Neutrophil (primary cell): ENCODE results near the gene AADACL4.

Experiments
- H3K27ac ChIP-seq: fragments of 200-600 bp; sonication (generic); 2 replicates; pipeline ENCODE4 v1.5.1; 2016; ENCODE audit warnings: mild to moderate bottlenecking, moderate library complexity
- H3K27me3 ChIP-seq: fragments of 200-600 bp; sonication (generic); 2 replicates; pipeline ENCODE4 v1.6.0; 2016; ENCODE audit warnings: mild to moderate bottlenecking
- H3K36me3 ChIP-seq: fragments of 200-600 bp; sonication (generic); 2 replicates; pipeline ENCODE4 v1.5.1; 2017
- H3K4me1 ChIP-seq, 2 experiments: fragments of 200-600 bp in 1 of 2; sonication (generic) in 1 of 2; 1 replicate in 1 of 2; 2 replicates in 1 of 2; pipeline versions ENCODE4 v1.5.1 to v1.6.1; 2013 to 2016; ENCODE audit warnings: low read depth in 1 of 2, low read length in 1 of 2, mild to moderate bottlenecking in 1 of 2, moderate library complexity in 1 of 2; ENCODE audit not compliant: control insufficient read depth in 1 of 2, insufficient read depth in 1 of 2
- H3K4me3 ChIP-seq, 2 experiments: fragments of 200-600 bp in 1 of 2; sonication (generic) in 1 of 2; 1 replicate in 1 of 2; 2 replicates in 1 of 2; pipeline ENCODE4 v1.5.1; 2013 to 2016; ENCODE audit warnings: low read depth in 1 of 2, low read length in 1 of 2, mild to moderate bottlenecking in 1 of 2, moderate library complexity in 1 of 2
- H3K9me3 ChIP-seq: fragments of 200-600 bp; sonication (generic); 2 replicates; pipeline ENCODE4 v1.5.1; 2016
- TF ChIP-seq, protein P1 (sequence below): fragments of 200-600 bp; sonication (generic); IDR thresholded peaks from 2 replicates; pipeline ENCODE4 v1.5.1; 2016; ENCODE audit warnings: antibody characterized with exemption

AADACL4 gene

DNA sequence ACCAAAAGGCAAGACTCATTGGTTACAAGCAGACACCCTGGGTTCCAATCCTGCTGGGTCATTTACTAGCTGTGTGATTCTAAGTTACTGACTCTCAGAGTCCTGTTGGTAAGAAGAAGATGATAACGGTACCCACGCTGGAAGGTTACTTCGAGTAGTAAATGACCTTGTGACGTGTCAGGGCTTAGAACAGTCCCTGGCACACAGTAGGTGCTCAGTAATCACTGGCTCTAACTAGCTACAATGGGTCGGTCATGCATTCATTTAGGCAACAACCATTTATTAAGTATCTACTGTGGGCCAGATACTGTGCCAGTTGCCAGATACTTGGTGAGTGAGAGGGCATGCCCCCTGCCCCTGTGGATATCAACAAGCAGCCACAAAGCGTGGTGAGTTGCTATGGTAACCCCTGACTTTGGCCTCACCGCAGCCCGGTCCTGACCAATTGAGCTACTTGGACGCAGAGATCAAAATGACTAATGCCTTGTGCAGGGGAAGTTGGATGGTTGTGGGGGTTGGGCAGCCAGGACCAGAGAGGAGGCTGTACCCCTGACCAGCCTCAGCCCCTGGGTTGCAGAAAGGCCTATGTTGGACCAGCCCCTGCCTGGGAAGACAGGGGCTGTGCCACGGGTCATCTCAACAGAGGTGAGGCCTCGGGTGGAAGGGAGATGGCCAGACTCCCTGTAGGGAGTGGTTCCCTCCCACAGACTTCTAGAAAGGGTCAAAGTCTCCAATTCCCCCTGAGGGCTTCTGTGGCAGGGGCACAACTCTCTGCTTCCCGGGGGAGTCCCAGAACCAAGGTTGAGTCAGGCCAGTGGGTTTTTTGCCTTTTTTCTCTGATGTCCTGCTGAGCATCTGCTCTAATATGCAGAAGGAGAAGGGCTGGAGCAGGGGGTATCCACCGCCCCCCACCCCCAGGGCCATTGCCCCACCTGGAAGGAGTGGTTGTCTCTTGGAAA is 41.9 kb upstream of the AADACL4 start:
- Histone ChIP-seq H3K4me3 (no peak overlapping the region), H3K4me1 (peaks cover 0 to 3% of the 10 kb centered on the region in 2 experiments), H3K27ac (no peak overlapping the region), H3K27me3 (peaks cover 38% of the 10 kb centered on the region), H3K36me3 (no peaks in the 10 kb centered on the region), H3K9me3 (no peaks in the 10 kb centered on the region)
- TF ChIP-seq, protein P1, sequence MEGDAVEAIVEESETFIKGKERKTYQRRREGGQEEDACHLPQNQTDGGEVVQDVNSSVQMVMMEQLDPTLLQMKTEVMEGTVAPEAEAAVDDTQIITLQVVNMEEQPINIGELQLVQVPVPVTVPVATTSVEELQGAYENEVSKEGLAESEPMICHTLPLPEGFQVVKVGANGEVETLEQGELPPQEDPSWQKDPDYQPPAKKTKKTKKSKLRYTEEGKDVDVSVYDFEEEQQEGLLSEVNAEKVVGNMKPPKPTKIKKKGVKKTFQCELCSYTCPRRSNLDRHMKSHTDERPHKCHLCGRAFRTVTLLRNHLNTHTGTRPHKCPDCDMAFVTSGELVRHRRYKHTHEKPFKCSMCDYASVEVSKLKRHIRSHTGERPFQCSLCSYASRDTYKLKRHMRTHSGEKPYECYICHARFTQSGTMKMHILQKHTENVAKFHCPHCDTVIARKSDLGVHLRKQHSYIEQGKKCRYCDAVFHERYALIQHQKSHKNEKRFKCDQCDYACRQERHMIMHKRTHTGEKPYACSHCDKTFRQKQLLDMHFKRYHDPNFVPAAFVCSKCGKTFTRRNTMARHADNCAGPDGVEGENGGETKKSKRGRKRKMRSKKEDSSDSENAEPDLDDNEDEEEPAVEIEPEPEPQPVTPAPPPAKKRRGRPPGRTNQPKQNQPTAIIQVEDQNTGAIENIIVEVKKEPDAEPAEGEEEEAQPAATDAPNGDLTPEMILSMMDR: no peak

DNA sequence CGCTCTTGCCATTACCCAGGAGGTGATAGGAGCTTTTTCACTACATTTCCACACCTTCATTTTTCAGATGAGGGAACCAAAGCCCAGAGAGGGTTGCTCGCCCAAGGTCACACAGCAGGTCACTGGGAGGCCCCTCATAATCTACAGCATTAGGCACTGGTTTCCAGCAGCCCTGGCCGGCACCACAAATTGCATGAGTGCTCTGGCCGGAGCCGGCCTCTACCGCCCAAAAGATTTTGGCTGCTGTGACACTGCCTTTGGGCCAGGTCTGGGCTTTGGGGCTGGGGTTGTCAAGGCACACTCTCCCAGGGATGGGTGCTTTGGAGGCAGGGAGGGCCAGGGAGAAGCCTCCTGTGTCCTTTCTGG is 41.2 kb upstream of the AADACL4 start:
- TF ChIP-seq, protein P1: no peak
- Histone ChIP-seq H3K27ac (no peak overlapping the region), H3K36me3 (no peaks in the 10 kb centered on the region), H3K27me3 (peaks cover 31% of the 10 kb centered on the region), H3K4me1 (peaks cover 0 to 3% of the 10 kb centered on the region in 2 experiments), H3K9me3 (no peaks in the 10 kb centered on the region), H3K4me3 (no peak overlapping the region)

DNA sequence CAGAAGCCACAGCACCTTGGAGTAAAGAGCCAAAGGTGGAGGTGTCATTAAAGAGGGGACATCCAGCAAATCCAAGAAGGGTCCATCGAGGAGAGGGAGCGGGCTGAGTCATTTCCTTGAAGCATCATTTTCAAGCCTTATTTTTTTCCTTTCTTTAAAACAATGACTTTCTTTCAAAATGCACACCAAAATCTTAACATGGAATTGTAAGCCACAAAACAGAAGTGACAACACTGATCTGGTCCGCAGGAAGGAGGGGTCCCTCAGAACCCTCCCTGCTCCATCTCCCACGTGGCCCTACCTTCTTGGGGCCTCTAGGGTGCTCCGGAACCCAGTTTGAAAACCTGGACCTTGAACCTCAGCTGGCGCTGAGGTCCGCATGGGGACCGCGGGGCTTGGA is 40.7 kb upstream of the AADACL4 start:
- Histone ChIP-seq H3K9me3 (no peaks in the 10 kb centered on the region), H3K36me3 (no peaks in the 10 kb centered on the region), H3K4me3 (no peak overlapping the region), H3K4me1 (peaks cover 0 to 3% of the 10 kb centered on the region in 2 experiments), H3K27ac (no peak overlapping the region), H3K27me3 (peaks cover 26% of the 10 kb centered on the region)
- TF ChIP-seq, protein P1: no peak

DNA sequence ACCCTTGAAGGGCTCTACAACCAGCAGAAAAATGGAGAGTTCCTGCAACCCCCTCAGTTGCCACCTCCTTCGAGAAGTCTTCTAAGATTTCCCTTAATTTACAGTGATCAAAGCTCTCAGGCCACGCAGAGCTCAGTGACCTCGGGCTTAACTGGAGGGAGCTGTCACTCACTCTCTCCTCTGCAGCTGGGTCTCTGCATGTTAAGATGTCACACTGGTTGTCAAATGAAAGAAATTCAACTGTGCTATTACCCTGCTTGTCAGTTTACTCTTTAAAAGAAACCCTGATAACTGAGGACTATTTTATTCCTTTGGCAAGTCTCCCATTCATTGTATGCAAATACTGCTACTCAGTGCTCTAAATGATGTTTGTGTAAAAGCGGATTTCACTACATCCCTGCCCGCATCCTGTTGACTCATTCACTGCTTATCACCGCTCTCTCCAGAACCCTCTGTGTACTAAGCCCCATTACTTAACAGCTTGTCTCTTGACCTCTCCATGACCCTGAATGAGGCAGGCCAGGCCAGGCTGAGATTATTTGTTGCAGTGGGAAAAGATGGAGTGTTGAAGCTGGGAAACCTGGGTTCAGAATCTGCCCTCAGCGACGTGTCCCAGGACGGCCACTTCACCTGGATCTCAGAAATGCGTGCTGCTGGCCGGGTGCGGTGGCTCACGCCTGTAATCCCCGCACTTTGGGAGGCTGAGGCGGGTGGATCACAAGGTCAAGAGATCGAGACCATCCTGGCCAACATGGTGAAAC is 39.6 kb upstream of the AADACL4 start:
- H3K4me3 ChIP-seq: no peak overlapping the region
- H3K27me3 ChIP-seq: peaks cover 22% of the 10 kb centered on the region
- no peaks in the 10 kb centered on the region for H3K36me3 ChIP-seq
- H3K9me3 ChIP-seq: no peaks in the 10 kb centered on the region
- no peak overlapping the region for H3K27ac ChIP-seq
- H3K4me1 ChIP-seq: peaks cover 0 to 3% of the 10 kb centered on the region in 2 experiments
- TF ChIP-seq, protein P1: no peak

DNA sequence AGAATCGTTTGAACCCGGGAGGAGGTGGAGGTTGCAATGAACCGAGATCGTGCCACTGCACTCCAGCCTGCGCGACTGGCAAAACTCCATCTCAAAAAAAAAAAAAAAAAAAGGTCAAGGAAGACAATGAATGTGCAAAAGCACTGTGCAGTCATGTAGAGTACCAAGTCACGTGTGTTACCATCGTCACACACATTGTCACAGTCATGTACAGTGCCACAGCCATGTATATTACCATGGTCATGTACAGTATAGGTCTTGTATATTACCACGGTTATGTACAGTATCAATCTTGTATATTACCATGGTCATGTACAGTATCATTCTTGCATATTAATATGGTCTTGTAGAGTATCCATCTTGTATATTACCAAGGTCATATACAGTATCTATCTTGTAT is 38.9 kb upstream of the AADACL4 start:
- H3K4me3 ChIP-seq: no peak overlapping the region
- TF ChIP-seq, protein P1: no peak
- H3K27ac ChIP-seq: no peak overlapping the region
- peaks cover 22% of the 10 kb centered on the region for H3K27me3 ChIP-seq
- H3K4me1 ChIP-seq: peaks cover 0 to 3% of the 10 kb centered on the region in 2 experiments
- no peaks in the 10 kb centered on the region for H3K36me3 ChIP-seq
- no peaks in the 10 kb centered on the region for H3K9me3 ChIP-seq
